Ureter (tissue), 1 donor: ENCODE data around the gene TMEM109. TPM values are rescaled to one million over a fixed set of nuclear protein-coding genes. Genes with fewer than 3 reads are reported as not detected.

ENCODE experiments used
- DNase-seq: peaks from one replicate; pipeline ENCODE4 v3.0.0-alpha.2; 2020; ENCODE audit warnings: low spot score
- total RNA-seq: library from RNA; stranded (reverse); gene quantifications from one replicate; pipeline ENCODE4 v1.2.4, GENCODE V29; 2023
- donor health status: DM: yes; HTN: yes; CAD: no.

Gene TMEM109
- total RNA-seq, 1 donor from 2014 or later = 86.8 TPM

DNA sequence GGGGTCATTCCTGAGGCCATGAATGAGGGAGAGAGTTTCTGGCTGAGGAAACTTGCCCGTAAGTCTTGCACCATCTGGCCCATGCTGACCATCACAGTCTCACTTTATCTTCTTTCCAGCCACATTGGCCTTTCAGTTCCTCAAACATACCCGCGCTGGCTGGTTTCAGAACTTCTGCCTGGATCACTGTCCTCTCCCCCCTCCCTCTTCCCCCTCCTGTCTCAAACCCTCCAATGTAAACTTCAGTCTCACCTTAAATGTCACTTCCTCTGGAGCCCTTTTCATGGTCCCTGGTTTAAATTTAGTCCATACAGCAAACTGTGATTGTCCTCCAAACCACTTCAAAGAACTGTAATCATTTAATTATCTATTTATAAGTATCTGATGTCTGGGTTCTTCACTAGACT, 3.7 kb upstream of the TMEM109 start:
- no peak for DNase-seq

DNA sequence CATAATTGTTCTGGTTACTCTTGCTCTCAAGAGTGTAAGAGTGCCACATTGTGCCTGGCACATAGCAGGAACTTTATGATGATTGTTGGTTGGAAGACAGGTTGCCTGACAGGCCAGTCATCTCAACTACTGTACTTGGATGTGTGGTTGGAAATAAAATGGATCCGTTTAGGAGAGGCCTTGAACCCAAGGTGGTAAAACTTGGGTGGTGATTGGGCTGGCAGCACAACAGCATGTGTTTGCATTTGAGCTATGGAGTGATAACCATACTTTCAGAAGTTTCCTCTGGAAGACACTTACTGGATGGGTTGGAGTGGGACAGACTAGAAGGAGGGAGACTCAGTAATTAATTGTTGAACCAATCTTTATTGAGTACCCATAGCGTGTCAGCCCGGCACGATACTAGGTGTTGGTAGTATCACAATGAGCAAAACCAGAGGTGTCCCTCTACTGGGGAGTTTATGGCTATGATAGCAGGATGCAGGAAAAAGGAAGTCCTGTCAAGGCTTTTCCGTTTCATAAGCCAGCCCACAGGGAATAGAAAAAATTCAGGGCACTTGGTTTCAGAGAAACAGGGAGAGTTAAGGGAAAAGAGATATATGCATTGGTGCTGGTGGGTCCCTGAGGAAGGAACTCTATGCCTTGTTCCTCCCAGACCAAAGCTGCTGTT, 3.1 kb upstream of the TMEM109 start:
- no peak for DNase-seq

DNA sequence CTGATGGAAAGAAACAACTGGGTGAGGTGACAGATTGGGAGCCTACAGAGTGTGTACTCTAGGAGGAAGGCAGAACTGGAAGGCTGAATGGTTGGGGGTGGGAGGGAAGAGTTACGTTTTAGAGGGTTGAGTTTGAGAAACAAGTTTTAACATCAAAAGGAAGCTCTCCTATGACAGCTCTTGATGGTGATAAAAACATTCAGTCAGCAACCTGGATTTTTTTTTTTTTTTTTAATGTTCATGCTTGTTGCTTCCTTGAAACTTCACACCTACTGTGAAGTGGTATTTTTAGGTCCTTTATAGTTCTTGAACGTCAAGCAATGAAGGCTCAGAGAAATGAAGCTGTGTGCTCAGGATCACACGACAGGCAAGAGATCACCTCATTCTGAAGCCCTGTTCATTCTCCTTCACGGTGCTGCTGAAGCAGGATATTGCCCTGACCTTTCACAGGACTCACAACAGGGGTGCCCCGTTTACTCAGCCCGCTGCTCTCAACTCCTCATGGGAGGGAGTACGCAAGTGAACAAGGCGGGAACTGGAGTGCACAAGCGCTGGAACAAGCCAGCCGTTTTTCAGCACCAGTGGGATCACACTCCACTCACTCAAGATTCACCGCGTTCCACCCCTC, 1.6 kb upstream of the TMEM109 start:
- DNase-seq = no peak

DNA sequence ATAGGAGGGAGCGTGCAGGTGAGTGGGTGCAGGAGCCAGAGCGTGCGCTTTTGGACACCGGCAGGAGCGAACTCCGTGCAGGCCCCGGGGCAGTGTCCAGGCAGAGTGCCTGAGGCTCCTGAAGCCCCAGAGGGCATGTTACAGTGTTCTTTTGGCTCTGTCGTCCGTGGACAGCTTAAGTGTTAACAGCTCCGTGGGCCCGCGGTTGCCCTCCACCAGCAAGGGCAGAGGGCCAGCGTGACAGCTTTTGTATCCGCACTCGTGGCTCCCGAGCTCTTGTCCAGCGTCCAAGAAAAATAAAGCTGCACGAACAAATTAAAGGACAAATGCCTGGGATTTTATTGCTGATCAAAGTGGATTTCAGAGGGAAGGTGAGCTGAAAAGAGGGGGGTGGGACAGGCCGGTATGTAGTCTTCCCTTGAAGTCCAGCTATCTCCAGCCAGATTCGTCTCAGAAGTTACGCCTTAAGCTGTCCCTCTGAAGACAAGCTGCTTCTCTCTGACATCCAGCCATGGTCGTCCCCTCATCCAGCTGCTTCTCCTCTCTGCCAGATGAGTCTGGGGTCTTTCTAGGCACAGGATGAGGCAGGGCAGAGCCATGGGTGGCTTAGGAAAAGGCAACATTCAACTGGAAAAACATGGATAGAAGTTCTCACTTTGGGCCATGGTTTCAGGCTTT, 968 bp upstream of the TMEM109 start:
- DNase-seq = no peak

DNA sequence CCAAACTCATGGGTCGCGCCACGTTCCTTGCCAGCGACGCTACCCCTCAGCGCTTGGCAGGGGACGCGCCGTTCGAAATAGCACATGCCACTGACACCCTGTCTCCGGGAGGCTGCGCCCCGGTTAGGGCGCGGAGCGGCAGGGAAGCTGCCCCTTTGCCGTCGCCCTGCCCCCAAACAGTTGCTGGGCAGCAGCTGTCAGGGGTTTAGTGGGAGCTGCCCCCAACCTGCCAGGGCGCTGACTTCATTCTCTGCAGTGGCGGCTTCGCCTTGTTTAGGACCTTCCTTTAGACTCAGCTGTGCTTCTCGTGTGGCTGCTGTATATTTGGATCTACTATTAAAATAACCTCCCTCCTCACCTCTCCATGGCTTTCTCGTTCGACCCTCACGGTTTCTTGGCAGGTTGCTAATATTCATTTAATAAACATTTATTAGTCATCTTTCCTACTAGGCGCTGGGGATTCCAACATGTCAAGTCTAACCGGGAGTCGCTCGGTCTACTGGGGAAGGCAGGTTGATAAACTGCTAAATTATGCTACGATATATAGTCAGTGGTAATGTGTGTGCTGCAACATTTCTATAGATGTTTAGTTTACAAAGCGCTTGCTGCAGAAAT, 782 bp downstream of the TMEM109 start:
- no peak for DNase-seq

DNA sequence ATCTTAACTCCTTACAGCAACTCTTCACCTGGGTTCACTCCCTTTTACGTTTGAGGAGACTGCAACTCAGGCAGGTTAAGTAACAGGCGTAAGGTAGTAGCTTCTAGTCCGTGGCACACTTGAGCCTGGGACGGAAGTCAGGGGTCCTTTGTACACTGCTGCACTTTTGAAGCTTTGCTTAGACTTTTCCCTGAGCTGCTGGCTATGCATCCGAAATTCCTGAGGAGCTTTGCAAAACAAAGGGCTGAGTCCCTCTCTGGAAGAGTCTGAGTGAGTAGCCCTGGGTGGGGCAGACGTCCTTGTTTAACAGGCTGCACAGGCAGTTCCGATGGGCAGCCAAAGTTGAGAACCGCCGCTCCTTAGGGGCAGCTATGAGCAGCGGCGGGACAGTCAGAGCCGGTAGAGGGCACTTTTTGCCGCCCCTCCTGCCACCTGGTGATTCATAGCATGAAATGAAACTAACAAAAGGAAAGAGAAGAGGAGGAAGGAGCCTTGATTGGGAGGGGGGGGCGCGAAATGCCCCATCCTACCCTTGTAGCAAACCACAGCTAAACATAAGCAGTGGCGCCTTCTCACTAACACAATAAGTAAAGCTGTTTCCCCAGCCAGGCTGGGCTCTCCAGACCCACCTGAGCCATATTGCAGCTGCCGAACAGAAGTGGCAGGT, 1.4 kb downstream of the TMEM109 start:
- DNase-seq = peak; percentile 78

DNA sequence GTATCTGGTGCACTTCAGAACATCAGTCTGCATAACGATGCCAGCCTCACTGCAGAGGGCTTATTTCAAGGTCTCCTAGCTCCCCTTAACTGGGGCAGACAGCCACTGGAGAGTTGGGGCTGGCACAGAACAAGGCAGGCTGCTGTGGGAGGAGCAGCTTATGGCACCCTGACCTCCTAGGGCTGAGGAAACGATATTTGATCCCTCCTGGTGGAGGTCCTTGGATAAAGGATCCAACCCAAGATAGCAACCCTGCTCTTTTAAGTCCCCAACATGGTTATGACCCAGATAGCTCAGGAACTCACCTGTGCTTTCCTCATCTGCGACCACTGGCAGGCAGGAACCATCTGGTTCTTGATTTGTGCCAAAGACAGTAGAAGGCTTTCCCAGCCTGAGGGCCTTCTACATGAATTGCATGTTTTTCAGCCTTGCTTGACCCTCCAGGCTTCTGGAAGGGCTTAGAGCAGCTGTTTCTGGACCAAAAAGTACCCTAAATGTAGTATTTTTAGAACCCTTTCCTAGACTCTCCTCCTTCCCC, 2.8 kb downstream of the TMEM109 start:
- DNase-seq = no peak

DNA sequence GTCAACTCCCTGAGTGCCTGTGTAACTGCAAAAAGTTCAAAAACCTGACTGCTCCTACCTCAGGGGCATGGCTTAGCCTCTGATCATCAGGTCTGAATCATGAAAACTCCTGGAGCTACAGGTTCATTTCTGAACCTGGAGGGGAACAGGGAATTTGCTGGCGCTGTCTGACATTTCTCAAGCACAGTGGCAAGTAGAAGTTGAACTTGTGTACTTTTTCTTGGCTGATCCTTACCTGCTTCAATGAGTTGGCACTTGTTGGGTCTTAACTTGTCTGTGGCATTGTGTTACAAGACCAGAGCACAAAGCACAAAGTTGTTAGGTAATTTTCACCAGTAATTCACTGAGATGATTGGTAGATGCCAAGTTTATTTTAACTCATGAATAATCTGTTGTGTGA, 3.3 kb downstream of the TMEM109 start:
- no peak for DNase-seq

DNA sequence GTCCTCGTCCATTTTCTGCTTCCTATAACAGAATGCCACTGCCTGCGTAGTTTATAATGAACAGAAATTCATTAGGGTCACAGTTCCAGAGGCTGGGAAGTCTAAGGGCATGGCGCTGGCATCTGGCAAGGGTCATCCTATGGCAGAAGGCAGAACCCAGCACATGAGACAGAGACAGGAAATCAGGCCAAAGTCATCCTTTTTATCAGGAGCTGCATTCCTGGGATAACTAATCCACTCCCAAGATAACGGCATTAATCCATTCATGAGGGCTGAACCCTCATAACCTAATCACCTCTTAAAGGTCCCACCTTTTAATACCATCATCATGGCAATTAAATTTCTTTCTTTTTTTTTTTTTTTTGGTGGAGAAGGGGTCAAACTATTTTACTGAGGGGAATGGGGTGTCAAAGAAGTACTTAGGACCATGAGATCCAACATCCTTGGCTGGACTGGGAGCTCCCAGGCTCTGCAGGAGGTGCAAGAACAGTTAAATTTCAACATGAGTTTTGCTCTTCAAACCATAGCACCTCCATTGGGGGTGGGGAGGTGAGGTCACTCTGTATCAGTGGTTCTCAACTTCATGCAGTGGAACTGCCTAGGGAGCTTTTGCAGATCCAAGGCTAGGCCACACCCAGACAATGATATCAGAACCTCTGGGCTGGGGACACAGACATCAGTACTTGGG, 4.4 kb downstream of the TMEM109 start:
- DNase-seq = no peak

DNA sequence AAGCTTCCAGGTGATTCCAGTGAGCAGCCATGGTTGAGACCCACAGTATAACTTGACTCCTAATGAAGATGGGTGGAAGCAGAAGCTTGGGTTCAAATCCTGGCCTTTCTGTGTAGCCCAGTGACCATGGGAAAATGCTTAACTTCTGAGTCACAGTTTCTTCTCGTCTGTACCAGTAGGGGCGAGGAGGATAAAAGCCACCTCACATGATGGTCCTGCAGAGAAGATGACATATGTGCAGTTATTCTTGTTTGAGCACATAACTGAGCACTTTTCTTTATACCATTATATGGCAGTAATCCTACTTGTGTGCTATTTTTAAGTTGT, 4.9 kb downstream of the TMEM109 start:
- no peak for DNase-seq

DNA sequence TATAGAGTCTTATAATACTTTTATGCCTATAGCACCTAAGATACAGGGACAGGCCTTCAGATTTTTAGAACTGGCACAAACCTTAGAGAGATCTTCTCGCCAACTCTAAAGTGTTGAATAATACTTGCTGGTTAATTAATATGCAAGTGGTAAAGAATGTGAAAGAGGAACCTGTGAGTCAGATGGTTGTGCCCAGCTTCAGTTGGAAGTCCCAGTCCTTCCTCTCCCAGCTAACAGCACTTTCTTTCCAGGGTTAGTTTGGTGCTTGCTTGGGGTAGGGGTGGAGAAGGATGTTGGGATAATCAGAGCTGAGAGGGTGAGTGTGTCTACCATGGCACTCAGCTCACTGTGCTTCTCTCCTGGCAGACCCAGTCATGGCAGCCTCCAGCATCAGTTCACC, 5.4 kb downstream of the TMEM109 start:
- DNase-seq = no peak

DNA sequence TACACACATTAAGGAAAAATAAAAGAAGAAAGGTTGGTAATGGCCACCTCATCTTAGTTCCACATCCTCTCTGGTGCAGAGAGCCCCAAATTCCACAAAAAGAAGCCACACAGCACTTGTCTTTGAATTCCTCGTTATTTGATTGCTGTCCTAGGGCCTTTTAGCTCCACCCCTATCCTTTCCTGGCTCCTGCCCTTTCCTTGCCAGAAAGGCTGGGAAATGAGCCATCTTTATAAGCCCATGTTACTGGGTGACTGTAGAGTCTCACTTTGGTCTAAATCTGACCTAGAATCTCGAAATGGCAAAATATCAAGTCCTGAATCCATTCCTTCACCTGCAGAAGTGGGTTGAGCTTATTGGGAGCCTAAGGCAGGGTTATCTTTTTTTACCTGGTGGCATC, 6.0 kb downstream of the TMEM109 start:
- DNase-seq = no peak

DNA sequence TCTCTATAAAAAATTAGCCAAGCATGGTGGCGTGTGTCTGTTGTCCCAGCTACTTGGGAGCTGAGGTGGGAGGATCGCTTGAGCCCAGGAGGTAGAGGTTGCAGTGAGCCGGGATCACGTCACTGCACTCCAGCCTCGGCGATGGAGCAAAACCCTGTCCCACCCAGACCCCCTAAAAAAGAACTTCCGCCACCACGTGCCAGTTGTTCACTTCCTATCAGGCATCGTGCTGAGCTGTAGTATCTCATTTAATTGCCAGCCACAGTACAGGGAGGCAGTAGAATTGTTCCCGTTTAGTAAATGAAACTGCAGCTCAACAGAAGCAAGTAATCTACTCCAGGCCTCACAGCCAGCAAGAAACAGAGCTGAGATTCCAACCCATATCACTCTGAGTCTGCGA, 7.3 kb downstream of the TMEM109 start:
- no peak for DNase-seq

DNA sequence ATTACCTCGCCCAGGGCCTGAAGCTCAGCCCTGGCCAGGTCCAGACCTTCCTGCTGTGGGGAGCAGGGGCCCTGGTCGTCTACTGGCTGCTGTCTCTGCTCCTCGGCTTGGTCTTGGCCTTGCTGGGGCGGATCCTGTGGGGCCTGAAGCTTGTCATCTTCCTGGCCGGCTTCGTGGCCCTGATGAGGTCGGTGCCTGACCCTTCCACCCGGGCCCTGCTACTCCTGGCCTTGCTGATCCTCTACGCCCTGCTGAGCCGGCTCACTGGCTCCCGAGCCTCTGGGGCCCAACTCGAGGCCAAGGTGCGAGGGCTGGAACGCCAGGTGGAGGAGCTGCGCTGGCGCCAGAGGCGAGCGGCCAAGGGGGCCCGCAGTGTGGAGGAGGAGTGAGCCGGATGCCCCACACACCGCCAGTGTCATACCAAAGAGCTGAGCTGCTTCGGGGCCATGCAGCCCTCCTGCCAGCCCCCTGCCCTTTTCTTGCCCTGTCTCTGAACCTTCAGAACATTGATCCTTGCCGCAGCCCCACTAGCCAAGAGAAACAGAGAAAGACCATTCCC, 7.9 kb downstream of the TMEM109 start:
- DNase-seq = no peak

DNA sequence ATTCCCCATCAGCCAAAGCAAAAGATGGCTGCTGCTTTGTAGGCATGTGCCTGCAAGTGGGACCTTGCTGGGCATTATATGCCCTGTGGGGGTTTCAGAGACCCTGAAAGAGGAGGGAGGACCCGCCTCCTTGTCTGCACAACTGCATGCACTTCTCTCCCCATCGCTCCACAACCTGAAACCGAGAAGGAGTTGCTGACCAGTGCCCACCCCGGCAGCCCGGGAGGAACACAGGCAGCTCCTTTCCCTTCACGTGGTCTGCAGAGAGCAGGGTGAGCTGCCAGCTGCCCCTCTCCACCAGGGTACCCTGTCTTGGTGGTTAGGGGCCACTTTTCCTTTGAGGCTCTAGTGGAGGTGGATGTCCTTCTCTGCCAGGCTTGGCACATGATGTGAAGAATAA, 8.9 kb downstream of the TMEM109 start:
- no peak for DNase-seq

DNA sequence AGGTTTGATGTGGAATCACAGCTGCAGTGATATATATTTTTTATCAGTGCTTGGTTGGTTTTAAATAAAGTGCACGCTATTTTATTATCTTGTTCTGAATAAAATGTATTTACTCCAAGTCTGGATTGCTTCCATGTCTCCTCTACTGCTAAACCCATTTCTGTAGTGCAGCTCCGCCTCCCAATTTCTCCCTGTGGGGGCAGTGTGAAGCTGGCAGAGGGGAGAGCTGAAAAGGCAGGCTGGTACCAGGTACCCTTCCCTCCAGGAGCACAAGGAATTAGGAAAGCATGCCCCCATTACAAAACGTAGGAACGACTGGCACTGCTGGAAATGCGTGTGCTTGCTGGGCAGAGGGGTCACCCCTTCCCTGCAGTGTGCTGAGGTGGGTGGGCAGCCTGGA, 9.4 kb downstream of the TMEM109 start:
- DNase-seq = no peak

DNA sequence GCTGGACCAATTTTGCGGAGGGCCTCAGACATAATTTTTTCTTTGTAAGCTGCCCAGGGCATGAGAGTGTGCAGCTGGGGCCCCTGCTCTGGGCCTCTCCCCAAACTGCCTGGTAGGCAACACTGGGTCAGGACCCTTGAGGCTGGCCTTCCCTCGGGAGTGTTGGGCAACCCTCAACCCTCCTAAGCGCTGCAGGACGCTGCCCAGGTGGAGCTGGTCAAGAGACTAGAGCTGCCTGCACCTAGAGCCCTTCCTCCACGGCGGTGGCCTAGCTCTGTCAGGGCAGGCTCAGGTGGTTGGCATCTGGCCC, 9.8 kb downstream of the TMEM109 start:
- DNase-seq = no peak

DNA sequence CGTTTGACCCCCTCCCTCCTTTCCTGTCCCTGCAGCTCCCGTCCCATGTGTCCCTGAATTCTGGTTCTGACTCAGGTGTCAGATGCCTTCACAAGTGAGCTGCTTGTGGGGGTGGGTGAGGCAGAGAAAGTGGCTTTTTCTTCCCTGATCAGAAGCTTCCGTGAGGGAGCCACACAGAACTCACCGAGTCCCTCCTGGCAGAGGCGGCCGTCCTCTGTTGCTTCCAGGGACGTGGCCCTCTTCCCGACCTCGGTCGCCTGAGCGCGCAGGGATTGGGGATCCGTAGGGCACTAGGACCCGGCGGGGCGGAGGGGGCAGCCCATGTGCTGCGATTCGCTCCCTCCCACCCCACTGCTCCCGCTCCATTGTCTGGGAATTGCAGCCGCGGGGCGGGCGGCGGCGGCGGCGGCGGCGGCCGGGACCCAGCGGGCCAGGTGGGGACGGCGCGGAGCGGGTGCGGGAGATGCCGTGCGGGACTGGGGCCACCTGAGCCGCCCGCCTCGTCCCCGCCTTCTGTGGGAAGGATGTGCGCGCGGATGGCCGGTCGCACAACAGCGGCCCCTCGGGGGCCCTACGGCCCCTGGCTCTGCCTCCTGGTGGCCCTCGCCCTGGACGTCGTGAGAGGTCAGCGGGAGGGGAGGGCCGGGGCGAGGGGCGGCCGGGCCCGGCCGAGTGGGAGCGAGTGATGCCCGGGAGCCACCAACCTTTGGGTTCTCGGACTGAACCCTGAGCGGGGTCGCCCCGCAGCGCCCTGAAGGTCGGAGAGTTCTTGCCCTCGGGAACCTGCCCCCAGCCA, 10.3 kb downstream of the TMEM109 start, which contains the start of gene TMEM132A:
Gene TMEM132A (plus strand): TSS at position 351 of the 796 bp plus-strand sequence. CDS start 174 bp downstream, at position 525.
- no peak for DNase-seq

DNA sequence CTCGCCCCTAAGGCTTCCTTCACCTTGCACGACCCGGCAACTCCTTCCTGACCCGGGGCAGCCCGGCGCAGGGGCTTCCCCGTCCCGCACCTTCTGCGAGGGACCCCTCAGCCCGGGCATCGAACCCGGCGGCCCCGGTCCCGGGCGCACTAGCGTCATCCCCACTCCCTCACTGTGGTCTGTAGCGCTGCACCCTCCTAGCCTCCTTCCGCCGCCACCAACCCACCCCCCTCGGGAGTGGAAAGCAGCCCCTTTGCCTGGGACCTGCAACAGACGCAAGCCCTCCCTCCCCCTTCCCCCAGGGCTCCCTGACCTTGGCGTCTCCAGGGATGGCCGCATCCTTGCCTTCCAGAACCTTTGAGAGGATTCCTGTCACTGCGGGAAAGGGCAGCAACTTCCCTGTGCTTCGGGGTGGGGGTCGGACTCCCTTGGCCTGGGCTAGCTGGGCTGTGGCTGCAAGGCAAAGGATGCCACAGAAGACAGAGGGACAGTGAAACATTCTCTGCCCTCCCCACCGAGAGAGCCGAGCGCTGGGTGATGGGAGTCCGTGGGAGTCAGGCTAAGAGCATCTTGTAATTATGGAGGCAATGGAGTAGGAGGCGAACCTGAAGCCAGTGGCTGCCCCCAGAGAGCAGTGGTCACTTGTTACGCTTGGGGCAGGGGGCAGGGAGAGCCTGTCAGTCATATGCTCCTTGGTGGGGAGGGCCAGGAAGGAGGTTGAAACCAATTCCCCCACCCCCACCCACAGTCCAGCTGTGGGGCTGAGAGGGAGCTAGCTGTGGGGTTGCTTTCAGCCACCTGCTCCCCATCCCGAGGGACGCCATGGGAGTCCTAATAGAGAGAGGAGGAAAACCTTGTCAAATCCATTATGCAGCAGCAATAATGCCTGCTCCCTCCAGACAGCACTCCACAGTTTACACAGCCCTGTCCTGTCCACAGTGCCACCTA, 11.2 kb downstream of the TMEM109 start:
- no peak for DNase-seq
